ENCODE results near the gene EML3. TPM values are rescaled to one million over a fixed set of nuclear protein-coding genes. Genes with fewer than 3 reads are reported as not detected.
A peak's percentile ranks its signal among the peaks of the same experiment; 100 is the strongest.
"Not testable (repeated sequence)": the region's sequence is repeated elsewhere in the genome, so short reads cannot be mapped to it uniquely, and the experiment has no call there.

Gene EML3
- total RNA-seq, 2 donors from 2014 or later, result 51.5 to 57.7 TPM

GRCh38 chr11:62654297-62654696 lies 41.7 kb upstream of the EML3 start:
- H3K4me3 ChIP-seq (ENCODE audit: low read length), result no peak overlapping the region
- peaks cover 6% of the 10 kb centered on the region for H3K36me3 ChIP-seq (ENCODE audit: control insufficient read depth, insufficient read depth, low read length)
- Mint-ChIP-seq H3K4me1 (peaks cover 5% of the 10 kb centered on the region), H3K9me3 (no peaks in the 10 kb centered on the region), H3K36me3 (ENCODE audit: low read depth) (peaks cover 14% of the 10 kb centered on the region), H3K27me3 (ENCODE audit: insufficient read depth) (no peaks in the 10 kb centered on the region), H3K4me3 (no peak overlapping the region), H3K27ac (no peak overlapping the region)
- H3K4me1 ChIP-seq (ENCODE audit: control insufficient read depth, insufficient read depth, low read length), result no peaks in the 10 kb centered on the region
- H3K9ac ChIP-seq (ENCODE audit: extremely low read depth, low read length, poor library complexity, severe bottlenecking), result no peak overlapping the region
- no peak for DNase-seq
- no peaks in the 10 kb centered on the region for H3K27me3 ChIP-seq (ENCODE audit: control insufficient read depth, insufficient read depth, low read length, poor library complexity, severe bottlenecking)
- WGBS, 2 experiments (ENCODE audit: insufficient coverage in 1 of 2, insufficient read length in 1 of 2), result 94 to 95% methylated on average over 6 to 11 of the region's 11 CpGs
- no peak overlapping the region for H3K27ac ChIP-seq (ENCODE audit: low read depth, low read length)
- no peaks in the 10 kb centered on the region for H3K9me3 ChIP-seq (ENCODE audit: control insufficient read depth, low read length)
- TF ChIP-seq, protein P1, sequence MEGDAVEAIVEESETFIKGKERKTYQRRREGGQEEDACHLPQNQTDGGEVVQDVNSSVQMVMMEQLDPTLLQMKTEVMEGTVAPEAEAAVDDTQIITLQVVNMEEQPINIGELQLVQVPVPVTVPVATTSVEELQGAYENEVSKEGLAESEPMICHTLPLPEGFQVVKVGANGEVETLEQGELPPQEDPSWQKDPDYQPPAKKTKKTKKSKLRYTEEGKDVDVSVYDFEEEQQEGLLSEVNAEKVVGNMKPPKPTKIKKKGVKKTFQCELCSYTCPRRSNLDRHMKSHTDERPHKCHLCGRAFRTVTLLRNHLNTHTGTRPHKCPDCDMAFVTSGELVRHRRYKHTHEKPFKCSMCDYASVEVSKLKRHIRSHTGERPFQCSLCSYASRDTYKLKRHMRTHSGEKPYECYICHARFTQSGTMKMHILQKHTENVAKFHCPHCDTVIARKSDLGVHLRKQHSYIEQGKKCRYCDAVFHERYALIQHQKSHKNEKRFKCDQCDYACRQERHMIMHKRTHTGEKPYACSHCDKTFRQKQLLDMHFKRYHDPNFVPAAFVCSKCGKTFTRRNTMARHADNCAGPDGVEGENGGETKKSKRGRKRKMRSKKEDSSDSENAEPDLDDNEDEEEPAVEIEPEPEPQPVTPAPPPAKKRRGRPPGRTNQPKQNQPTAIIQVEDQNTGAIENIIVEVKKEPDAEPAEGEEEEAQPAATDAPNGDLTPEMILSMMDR (conservative IDR thresholded peaks at IDR 0.05), result no peak

GRCh38 chr11:62652161-62653006 lies 39.8 kb upstream of the EML3 start:
- Mint-ChIP-seq H3K27ac (peak overlapping the region; percentile 91), H3K9me3 (no peaks in the 10 kb centered on the region), H3K36me3 (ENCODE audit: low read depth) (peaks cover 11% of the 10 kb centered on the region), H3K4me1 (peaks cover 5% of the 10 kb centered on the region), H3K4me3 (peak overlapping the region; percentile 90), H3K27me3 (ENCODE audit: insufficient read depth) (no peaks in the 10 kb centered on the region)
- Histone ChIP-seq H3K27ac (ENCODE audit: low read depth, low read length) (peak overlapping the region; percentile 72), H3K4me3 (ENCODE audit: low read length) (peak overlapping the region; percentile 99), H3K36me3 (ENCODE audit: control insufficient read depth, insufficient read depth, low read length) (peaks cover 17% of the 10 kb centered on the region), H3K27me3 (ENCODE audit: control insufficient read depth, insufficient read depth, low read length, poor library complexity, severe bottlenecking) (no peaks in the 10 kb centered on the region), H3K9me3 (ENCODE audit: control insufficient read depth, low read length) (no peaks in the 10 kb centered on the region), H3K4me1 (ENCODE audit: control insufficient read depth, insufficient read depth, low read length) (no peaks in the 10 kb centered on the region), H3K9ac (ENCODE audit: extremely low read depth, low read length, poor library complexity, severe bottlenecking) (peak overlapping the region; percentile 81)
- DNase-seq, result no peak
- WGBS, 2 experiments (ENCODE audit: insufficient coverage in 1 of 2, insufficient read length in 1 of 2), result 38 to 56% methylated on average over 6 to 16 of the region's 16 CpGs
- TF ChIP-seq, protein P1 (conservative IDR thresholded peaks at IDR 0.05), result no peak

DNA sequence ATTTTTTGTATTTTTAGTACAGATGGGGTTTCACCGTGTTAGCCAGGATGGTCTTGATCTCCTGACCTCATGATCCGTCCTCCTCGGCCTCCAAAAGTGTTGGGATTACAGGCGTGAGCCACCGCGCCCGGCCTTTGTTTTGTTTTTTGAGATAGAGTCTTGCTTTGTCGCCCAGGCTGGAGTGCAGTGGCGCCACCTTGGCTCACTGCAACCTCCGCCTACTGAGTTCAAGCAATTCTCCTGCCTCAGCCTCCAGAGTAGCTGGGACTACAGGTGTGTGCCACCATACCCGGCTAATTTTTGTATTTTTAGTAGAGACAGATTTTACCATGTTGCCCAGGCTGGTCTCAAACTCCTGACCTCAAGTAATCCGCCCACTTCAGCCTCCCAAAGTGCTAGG lies 37.7 kb upstream of the EML3 start:
- H3K4me3 ChIP-seq (ENCODE audit: low read length), result not testable (repeated sequence)
- 93 to 95% methylated on average over 9 to 12 of the region's 12 CpGs for WGBS, 2 experiments (ENCODE audit: insufficient coverage in 1 of 2, insufficient read length in 1 of 2)

More for the DNA sequence above, 37.7 kb upstream of the EML3 start:
- H3K36me3 Mint-ChIP-seq (ENCODE audit: low read depth), result peaks cover 15% of the 10 kb centered on the region
- H3K4me3 Mint-ChIP-seq; DNase-seq; H3K9me3 Mint-ChIP-seq; H3K27me3 ChIP-seq (ENCODE audit: control insufficient read depth, insufficient read depth, low read length, poor library complexity, severe bottlenecking); H3K9me3 ChIP-seq (ENCODE audit: control insufficient read depth, low read length); H3K4me1 ChIP-seq (ENCODE audit: control insufficient read depth, insufficient read depth, low read length); H3K27me3 Mint-ChIP-seq (ENCODE audit: insufficient read depth); H3K4me1 Mint-ChIP-seq; H3K27ac ChIP-seq (ENCODE audit: low read depth, low read length); H3K27ac Mint-ChIP-seq; H3K9ac ChIP-seq (ENCODE audit: extremely low read depth, low read length, poor library complexity, severe bottlenecking): not testable (repeated sequence)
- peaks cover 19% of the 10 kb centered on the region for H3K36me3 ChIP-seq (ENCODE audit: control insufficient read depth, insufficient read depth, low read length)
- TF ChIP-seq, protein P1 (conservative IDR thresholded peaks at IDR 0.05), result peak; percentile 15

All from endodermal cell (in vitro differentiated cells).